Stimulated activated naive CD4-positive, alpha-beta T cell (primary cell): ENCODE measurements around the gene SMTNL1.

Experiments
- DNase-seq, 6 experiments: peaks; one replicate each; lab custom pipeline; 2025; lab: John Stamatoyannopoulos, UW

Gene SMTNL1, protein sequence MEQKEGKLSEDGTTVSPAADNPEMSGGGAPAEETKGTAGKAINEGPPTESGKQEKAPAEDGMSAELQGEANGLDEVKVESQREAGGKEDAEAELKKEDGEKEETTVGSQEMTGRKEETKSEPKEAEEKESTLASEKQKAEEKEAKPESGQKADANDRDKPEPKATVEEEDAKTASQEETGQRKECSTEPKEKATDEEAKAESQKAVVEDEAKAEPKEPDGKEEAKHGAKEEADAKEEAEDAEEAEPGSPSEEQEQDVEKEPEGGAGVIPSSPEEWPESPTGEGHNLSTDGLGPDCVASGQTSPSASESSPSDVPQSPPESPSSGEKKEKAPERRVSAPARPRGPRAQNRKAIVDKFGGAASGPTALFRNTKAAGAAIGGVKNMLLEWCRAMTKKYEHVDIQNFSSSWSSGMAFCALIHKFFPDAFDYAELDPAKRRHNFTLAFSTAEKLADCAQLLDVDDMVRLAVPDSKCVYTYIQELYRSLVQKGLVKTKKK

GRCh38 chr11:57536947-57537619 lies at the start of gene SMTNL1:
SMTNL1 (plus strand) TSS chr11:57537595; CDS start chr11:57542643, 5,048 bp downstream.
- no peak for DNase-seq

GRCh38 chr11:57487920-57488659 lies 49.3 kb upstream of the SMTNL1 start:
- DNase-seq = no peak

DNA sequence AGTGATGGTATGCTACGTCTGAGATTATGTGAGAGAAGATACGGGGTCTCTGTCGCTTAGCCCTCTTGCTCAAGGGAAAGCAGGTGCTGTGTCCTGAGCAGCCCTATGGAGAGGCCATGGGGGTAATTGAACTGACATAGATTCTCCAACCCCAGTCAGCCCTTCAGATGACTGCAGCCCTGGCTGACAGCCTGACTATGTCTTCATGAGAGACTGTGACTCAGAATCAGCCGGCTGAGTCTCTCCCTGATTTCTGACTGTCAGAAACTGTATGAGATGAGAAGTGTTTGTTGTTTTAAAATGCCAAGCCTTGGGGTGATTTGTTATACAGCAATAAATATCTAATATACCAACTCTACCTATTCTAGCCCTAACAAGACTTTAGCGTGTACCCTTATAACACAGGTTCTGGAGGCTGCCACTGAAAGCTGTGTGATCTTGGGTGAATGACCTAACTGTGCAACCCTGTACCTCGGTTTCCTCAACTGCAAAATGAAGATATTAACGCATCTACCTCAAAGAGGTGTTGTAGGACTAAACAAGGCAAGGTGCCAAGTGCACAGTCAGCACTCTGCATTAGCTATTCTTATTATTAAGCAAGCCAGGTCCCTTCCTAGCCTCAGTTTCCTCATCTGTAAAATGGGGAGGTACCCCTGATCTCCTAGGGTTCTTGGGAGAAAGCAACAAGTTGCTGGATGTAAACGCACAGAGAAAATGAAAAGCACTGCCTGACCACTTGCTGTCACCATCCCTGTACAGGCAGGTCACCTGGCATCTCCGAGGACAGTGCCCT lies 46.7 kb upstream of the SMTNL1 start:
- DNase-seq = no peak

DNA sequence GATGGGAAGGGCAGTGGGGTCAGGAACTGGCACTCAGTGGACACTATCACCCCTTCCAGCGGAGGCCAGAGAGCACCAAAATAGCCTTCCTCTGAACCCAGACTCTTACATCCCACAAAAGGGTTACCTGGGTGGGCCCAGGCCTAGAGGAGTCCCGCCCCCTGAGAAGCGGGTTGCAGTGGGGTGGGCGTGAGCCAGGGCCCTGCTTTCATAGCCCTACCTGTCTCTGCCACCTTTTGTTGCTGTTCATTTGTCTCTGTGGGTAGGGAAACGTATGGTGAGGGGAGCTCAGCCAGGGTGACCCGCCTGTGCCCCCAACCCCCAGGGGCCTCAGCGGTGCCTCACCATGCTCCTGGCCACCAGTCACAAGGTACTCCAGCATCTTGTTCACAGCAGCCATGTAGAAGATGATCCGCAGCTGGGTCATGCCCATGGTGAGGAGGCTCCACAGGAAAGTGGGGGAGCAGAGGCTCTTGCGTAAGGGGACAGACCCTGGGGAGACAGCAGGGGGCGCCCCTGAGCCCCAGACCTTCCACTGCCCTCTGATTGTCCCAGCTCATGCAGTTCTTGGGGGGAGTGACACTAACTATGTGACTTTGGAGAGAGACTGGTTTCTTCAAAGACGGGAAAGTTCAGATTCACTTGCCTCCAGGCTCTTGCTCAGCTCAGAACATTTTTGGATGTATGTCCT lies 45.9 kb upstream of the SMTNL1 start:
- DNase-seq = peak in 4 of 6 experiments; percentile 7 to 51 (median 42)

DNA sequence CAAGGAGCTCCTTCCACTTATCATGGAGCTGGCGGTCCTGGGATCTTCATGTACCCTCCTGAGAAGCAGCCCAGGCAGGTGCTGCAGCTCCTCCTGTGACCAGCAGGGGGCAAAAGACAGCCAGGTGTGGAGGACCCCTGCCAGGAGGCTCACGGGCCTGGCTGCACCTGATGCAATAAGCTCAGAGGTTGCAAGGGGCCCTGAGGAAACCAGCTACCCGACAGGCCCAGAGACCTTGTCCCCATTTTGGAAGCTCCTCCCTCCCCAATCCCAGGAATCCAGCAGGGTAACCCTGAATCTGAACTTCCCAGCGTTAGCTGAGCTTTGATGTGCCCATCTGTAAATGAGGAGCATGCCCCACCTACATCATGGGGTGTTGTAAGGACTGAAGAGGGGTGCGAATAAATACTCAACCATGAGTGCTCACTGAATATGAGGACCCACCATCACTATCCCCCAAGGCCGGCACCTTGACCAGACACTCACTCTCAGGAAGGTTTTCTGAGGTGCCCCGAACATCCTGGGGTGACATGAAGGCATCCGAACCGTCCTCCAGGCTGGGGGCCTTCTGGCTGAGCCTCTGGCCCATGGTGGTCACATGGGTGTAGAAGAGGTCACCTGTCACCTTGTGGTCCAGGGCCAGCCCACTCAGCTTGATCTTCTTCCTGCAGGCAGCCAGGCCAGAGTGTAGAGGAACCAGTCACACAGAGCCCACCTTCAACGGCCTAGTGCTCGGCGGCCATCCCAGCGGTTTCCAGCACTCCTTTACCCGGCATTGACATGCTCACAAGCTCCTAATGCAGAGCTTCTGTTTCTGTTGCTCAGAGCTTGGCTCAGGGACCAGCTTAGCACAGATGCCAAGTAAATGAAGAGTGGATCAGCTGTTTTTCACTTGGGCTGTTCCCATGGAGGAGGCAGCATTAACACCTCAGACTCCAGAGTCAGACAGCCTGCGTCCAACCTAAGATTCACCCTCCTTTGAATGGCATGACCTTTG lies 43.6 kb upstream of the SMTNL1 start:
- DNase-seq = peak; percentile 59 to 77 (median 64)

- DNase-seq = no peak
Observed at GRCh38 chr11:57496109-57496820, 41.1 kb upstream of the SMTNL1 start.

DNA sequence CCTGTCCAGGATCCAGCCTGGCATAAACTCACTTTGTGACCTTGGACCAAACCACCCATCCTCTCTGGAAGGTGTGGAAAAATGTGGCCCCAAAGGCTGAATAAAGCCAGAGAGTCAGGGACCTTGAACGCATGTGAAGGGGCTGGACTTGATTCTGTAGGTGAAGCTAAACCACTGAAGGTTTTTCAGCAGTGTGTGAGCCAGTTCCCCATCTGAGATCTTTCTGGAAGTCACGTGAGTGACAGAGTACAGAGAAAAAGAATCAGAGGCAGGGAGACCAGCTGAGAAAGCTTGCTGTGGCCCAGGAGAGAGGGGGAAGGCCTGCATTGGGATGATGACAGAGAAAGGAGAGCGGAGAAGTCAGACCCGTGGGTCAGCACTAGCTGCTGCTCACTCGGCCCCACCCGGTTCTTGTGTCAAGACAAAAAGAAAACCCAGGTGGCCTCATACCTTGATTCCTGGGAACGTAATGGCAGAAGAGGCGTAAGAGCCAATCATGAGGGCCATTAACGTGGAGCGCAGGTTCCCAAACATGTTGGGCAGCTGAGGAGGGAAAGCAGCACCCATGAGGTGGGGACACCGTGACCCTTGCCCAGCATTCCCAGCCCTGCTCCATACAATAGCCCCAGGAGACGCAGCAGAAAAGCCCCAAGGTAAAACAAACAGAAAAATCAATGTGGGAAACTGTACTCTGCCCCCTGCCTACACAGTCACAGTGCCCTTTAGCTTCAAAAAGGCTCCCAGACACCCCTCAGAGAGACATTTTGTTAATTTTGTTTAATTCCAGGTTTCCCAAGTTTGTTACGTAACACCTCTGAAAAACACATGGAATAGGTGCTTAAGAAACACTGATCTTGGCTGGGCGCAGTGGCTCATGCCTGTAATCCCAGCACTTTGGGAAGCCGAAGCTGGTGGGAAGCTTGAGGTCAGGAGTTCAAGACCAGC lies 39.8 kb upstream of the SMTNL1 start:
- DNase-seq = no peak

GRCh38 chr11:57498540-57498939 lies 38.9 kb upstream of the SMTNL1 start:
- no peak for DNase-seq

- DNase-seq = peak in 1 of 6 experiments; percentile 25
Observed at GRCh38 chr11:57499413-57499982, 37.9 kb upstream of the SMTNL1 start.

DNA sequence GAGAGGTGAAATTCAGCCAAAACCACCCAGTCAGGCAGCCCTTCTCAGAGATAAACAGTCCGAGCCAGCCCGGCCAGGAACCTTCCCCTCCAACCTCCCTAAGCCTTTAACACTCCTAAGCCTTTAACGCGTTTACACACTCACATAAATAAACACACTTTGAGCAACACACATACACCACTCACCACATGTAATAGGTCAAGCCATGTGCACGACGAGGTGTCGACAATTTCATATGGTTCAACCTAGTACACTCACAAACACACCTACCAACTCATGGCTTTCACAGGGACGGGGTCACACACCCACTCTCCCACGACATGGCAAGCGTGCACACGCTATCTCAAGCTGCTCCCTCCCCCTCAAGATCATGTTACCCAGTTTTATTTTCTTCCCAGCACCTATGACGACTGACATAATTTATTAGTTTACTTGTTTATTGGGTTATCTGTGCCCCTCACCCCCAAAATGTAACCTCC lies 37.4 kb upstream of the SMTNL1 start:
- no peak for DNase-seq

GRCh38 chr11:57500515-57500914 lies 36.9 kb upstream of the SMTNL1 start:
- no peak for DNase-seq

DNA sequence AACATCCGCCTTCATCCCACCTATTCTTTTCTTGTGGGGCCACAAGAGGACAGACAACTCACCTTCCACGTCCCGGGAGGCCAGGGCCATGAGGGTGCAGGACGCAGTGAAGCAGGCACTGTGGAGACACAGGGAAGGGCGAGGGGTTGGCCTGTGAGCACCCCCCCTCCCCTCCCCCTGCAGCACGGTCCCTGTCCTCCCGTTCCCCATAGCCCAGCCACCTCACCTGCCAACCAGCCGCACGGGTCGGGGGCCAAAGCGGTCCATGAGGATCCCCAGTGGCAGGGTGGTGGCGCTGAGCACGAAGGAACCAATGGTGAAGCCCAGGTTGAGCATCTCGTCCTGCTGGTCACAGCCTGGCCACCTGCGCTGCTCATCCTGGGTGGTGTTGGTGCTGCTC lies 36.5 kb upstream of the SMTNL1 start:
- no peak for DNase-seq

DNA sequence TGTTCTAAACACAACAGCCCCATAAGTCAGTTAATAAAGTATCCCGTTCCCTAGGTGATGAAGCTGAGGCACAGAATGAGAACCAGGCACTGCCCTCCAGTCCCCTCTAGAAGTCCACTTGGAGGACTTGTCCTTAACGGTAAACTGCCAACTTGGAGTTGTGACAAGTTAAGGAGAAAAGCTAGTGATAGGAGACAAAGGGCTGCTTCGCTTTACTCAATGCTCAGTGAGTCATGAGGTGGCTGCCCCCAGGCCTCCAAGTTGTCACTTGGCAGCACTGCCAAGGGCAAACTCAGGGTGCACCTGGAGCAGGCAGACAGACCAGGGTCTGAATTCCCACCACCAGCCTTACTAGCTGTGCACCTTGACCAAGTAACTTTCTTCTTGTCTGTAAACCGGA lies 35.4 kb upstream of the SMTNL1 start:
- no peak for DNase-seq

- DNase-seq = no peak
Observed at GRCh38 chr11:57502376-57502775, 35.0 kb upstream of the SMTNL1 start.

DNA sequence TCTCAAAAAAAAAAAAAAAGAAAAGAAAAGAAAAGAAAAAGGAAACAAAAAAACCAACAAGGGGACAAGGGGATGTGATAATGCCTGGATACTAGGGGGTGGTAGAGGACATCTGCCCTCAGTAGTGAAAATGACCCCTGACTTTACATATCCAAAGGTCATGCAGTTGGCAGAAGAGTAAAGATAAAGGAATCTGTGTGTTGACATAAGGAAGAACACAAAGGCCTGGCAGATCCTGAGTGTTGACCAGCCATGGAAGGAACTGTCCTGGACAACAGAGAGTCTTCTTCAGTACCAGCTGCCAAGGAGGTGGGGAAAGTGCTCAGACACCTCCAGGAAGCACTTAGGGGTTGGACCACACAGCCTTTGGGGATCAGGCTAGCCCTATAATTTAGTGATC lies 34.5 kb upstream of the SMTNL1 start:
- DNase-seq = no peak

GRCh38 chr11:57504511-57504910 lies 32.9 kb upstream of the SMTNL1 start:
- no peak for DNase-seq

DNA sequence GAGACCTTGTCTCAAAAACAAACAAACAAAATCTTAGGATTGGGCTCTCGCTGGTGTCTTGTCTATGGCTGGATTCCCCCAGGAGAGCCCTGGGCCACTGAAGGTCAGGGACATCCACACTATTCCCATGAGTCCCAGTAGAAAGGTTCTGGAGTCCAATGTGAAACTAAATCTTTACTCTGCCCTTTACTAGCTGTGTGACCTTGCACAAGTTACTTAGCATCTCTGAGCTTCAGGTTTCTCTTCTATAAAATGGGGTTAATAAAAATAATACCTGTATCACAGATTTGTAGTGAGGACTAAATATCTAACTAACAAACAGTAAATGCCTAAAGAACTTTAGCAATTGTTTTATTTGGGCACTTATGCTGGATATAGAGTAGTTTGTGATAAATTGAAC lies 30.9 kb upstream of the SMTNL1 start:
- DNase-seq = no peak
